Cardiac ventricle fibroblast (primary cell): Measurements from ENCODE around the gene KRT5. TPM values are rescaled to one million over a fixed set of nuclear protein-coding genes. Genes with fewer than 3 reads are reported as not detected.

Source experiments
- total RNA-seq: library from RNA; depleted of rRNA; stranded (reverse); fragments of >200 nt; gene quantifications from 2 replicates; pipeline ENCODE4 v1.2.3, GENCODE V29; 2015

Gene KRT5
- total RNA-seq = 0.78 and 1.4 TPM in 2 replicates

GRCh38 chr12:52519826-52520662 is at the start of gene KRT5:
Gene KRT5, minus strand, starts transcription at chr12:52520394. Its CDS starts 98 bp downstream, at chr12:52520296.

GRCh38 chr12:52552681-52553195 is 32.5 kb upstream of the KRT5 start, which contains the start of gene KRT71:
Gene KRT71, minus strand, starts transcription at chr12:52553145. Its CDS starts 68 bp downstream, at chr12:52553077.

GRCh38 chr12:52493172-52493571 is 27.0 kb downstream of the KRT5 start, which contains the start of gene KRT6A:
Gene KRT6A, minus strand, starts transcription at chr12:52493257. Its CDS starts 69 bp downstream, at chr12:52493188.

DNA sequence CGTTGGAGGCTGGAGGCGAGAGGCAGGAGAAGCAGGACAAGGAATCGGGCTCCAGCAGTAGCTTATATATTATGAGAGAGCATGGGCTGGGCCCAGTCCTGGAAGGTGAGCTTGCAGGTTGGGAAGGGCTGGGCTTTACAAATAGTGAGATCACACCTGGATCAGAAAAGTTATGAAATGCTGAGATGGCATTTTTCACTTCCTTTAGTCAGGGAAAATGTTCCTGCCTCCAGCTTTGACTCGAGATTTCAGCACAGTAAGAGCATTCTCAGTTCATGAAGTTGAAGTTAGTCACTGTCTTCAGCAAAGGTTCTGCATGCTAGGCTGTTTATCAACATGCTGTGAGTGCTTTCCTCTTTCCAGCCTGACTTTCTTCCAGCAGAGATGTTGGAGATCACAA is 46.4 kb downstream of the KRT5 start, which contains the start of gene KRT6C:
Gene KRT6C (minus strand): TSS at position 38 of the 400 bp plus-strand sequence. CDS start 68 bp downstream, outside the sequence.

Other genes starting within 250 kb of the KRT5 start
- not detected in 2 replicates for gene KRT86, start 245.7 kb downstream of the KRT5 start, total RNA-seq
- not detected in 2 replicates for gene KRT81, start 228.9 kb downstream of the KRT5 start, total RNA-seq
- not detected in 2 replicates for gene KRT83, start 199.0 kb downstream of the KRT5 start, total RNA-seq
- not detected in 2 replicates for gene KRT85, start 152.9 kb downstream of the KRT5 start, total RNA-seq
- gene KRT84, start 134.7 kb downstream of the KRT5 start, total RNA-seq = not detected in 2 replicates
- not detected in 2 replicates for gene KRT82, start 114.1 kb downstream of the KRT5 start, total RNA-seq
- not detected in 2 replicates for gene KRT75, start 86.0 kb downstream of the KRT5 start, total RNA-seq
- not detected in 2 replicates for gene KRT6B, start 68.2 kb downstream of the KRT5 start, total RNA-seq
- gene KRT6C, start 46.6 kb downstream of the KRT5 start, total RNA-seq = not detected in 2 replicates
- gene KRT6A, start 27.1 kb downstream of the KRT5 start, total RNA-seq = 0.37 and 14.0 TPM in 2 replicates
- gene KRT71, start 32.8 kb upstream of the KRT5 start, total RNA-seq = not detected in 2 replicates
- not detected in 2 replicates for gene KRT74, start 53.4 kb upstream of the KRT5 start, total RNA-seq
- not detected in 2 replicates for gene KRT72, start 81.1 kb upstream of the KRT5 start, total RNA-seq
- not detected in 2 replicates for gene KRT73, start 98.2 kb upstream of the KRT5 start, total RNA-seq
- not detected in 2 replicates for gene KRT2, start 131.8 kb upstream of the KRT5 start, total RNA-seq
- not detected in 2 replicates for gene KRT1, start 160.0 kb upstream of the KRT5 start, total RNA-seq
- not detected in 2 replicates for gene KRT77, start 183.1 kb upstream of the KRT5 start, total RNA-seq